ENCODE data around the gene CAGE1.

- TF ChIP-seq CTCF (IDR thresholded peaks at IDR 0.05 in 4 of 5, conservative IDR thresholded peaks at IDR 0.05 in 1 of 5), result no peak
- TF ChIP-seq POLR2A (IDR thresholded peaks at IDR 0.05), result no peak
These were observed 49.7 kb upstream of the CAGE1 start for GRCh38 chr6:7439228-7439627.
